Measurements from ENCODE around the gene POLR3E.

POLR3E gene

DNA sequence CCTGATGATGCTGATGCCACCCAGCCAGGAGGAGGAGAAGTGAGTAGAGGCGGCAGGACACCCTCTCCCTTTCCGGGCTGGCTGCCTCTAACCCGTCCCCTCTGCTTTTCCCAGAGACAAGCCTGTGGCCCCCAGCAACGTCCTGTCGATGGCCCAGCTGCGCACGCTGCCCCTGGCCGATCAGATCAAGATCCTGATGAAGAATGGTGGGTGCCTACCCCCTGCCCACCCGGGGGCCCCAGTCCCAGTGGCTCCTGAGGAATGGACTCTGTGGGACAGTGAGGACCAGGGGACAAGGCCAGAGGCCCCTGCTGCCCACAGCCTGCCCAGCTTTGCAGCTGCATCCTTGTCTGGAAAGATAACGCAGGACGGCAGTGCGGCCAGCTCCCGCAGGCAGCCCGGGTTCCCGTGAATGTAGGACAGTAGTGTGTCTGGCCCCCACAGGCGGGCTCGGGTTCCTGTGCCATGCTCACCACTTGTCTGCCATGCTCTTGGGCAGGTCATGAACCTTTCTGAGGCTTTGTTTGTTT, 19.9 kb downstream of the POLR3E start:
- DNase-seq (ENCODE audit: low spot score), result no peak

DNA sequence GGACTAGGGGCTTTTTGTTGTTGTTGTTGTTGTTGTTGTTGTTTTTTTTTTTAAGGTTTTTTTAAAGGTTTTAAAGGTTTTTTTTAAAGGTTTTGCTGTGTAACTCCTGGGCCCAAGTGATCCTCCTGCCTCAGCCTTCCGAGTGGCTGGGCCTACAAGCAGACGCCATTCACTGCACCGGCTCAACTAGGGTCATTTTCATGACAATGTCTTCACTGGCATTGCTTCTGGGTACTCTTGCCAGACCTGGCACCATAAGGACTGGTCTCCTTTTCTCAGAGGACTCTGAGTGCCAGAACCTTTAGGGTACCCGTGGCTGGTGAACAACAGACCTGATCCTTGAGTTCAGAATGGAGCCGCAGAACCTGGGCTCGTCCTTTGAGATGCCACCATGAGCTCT, 20.4 kb downstream of the POLR3E start:
- DNase-seq (ENCODE audit: low spot score), result no peak

DNA sequence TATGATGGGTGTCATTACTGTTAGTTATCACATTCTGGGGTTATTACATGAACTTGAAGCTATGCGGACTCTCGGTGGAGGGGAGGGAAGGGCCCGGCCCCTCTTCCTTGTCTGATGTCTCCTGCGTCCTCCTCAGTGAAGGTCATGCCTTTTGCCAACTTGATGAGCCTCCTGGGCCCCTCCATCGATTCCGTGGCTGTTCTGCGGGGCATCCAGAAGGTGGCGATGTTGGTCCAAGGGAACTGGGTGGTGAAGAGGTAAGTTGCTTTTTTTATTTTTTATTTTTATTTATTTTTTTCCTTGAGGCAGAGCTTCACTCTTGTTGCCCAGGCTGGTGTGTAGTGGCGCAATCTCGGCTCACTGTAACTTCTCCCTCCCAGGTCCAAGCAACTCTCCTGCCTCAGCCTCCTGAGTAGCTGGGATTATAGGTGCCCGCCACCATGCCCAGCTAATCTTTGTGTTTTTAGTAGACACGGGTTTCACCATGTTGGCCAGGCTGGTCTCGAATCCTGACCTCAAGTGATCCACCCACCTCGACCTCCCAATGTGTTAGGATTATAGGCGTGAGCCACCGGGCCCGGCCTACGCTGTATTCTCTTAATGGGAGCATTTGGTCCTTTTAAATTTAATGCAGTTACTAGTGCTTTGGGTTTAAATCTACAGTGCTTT, 21.6 kb downstream of the POLR3E start:
- peak; percentile 71 for DNase-seq (ENCODE audit: low spot score)

DNA sequence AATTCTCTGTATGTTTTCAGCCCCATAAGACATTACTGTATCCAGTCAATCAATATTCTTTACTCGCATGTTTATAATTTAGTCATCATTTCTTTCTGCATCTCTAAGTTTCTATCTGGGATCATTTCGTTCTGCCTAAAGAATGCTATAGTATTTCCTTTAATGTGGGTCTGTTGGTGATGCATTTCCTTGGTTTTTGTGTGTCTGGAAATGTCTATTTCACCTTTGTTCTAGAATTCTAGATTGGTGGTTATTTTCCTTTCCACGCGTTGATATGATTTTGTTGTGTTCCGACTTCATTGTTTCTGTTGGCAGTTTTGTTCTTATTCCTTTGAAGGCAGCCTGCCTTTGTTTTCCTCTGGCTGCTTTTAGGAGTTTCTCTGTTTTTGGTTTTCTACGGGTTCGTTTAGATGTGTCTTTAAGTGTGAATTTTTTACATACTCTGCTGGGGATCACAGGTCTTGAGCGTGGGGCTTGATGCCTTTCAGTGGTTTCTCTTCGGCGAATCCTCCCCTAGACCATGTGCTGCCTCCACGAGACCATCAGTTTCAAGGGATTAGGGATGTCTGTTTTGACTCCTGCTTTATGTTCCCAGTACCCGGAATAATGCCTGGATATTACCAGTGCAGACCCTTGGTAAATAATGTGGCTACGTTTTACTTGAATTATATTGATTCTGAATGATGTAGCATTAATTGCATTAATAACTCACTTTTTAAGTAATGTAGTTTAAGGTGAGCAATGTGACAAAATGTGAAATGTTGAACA, 23.5 kb downstream of the POLR3E start:
- peak; percentile 28 for DNase-seq (ENCODE audit: low spot score)

DNA sequence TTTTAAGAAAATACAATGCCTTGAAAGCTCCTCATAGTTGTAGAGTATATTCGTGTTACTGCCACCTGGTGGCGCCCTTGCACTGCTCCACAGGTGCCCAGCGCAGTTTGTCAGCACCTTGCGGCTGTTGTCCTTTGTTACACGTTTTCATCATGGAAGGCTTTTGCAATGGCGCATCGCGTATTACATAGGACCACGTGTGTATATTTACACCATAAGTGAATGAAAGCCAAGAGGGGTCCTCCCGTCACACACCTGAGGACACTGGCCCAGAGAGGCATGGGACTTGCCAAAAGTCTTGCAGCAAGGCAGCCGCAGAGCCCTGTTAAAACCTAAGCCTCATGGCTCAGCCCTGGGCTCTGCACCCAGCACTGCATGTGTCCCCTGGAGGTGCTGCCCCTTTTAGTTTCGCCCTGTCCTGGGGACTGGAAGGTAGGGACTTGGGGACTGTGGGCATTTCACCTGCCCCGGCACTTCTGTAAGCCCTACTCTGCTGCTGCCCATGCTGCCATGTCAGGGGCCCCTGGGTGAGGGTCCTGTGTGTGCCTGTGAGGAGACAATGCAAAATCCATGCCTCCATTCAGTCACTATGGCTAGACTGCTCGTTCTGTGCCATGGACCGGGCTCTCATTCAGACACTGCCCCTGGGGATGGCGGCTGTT, 24.3 kb downstream of the POLR3E start:
- DNase-seq (ENCODE audit: low spot score), result peak; percentile 77

DNA sequence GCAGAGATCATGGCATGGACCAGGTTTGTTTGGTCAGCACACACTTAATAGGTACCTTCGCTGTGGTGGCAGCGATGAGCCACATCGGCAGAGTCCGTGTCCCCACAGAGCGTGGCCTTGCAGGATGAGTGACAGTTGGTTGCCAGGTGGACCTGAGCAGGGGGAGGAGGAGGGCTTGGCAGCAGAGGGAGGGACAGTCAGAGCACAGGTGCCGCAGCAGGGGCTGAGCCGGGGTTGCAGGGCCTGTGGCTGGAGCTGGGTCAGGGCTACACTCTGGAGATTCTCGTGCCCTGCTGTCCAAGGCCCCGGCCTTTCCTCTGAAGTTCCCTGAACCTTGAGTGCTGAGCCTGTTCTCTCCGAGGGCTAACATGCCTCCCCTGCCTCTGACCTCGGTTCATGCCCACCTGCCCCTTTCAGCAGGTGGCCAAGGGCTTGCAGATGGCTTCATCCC, 24.8 kb downstream of the POLR3E start:
- DNase-seq (ENCODE audit: low spot score), result no peak

DNA sequence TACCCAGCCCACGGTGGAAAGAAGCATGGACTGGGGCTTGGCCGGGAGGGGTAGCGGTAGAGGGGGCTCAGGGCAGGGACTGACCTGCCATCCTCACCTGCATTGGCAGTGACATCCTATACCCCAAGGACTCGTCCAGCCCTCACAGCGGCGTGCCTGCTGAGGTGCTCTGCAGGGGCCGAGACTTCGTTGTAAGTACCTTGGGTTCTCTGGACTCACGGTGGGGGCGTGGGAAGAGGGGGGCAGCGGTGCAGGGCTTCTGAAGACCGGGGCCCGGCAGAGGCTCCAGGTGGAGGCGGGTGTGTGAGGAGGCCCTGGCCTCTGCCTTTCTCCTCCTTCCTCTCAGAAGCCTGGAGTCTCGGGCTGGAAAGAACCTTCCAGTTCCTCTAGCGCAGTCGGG, 25.5 kb downstream of the POLR3E start:
- DNase-seq (ENCODE audit: low spot score), result no peak

DNA sequence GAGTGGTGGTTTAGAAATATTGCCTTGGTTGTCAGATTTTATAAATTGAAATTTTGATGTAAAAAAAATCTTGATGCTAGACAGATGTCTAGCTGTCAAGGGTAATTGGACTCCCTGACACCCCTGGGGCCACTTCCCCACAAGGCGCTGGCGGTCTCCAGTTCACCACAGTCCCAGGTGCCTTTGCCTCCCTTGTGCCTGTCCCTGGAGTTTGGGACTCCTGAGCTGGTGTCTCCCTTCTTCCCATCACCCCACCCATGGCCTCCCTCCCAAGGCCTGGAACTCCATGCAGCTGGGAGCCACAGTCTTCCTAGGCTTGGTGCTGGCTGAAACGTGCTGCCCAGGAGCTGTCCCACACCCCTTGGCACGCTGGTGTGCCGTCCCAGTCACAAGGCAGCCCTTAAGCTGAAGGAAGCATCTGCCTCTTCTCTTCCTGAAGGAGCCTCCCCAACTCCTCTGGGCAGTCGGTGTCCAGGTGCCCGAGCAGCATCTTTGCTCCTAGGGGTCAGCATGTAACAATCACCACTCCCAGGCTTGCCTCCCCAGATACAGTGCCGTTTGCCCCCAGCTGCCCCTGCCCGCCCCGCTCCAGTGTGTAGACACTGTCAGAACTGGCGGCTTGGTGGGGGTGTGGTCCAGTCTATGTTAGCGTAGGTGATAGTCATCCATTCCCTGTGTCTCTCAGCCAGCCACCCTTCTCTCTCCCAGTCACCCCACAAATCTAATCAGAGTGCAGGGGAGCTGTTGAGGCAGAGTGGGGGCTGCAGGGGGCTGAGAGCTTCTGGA, 26.2 kb downstream of the POLR3E start:
- DNase-seq (ENCODE audit: low spot score), result no peak

DNA sequence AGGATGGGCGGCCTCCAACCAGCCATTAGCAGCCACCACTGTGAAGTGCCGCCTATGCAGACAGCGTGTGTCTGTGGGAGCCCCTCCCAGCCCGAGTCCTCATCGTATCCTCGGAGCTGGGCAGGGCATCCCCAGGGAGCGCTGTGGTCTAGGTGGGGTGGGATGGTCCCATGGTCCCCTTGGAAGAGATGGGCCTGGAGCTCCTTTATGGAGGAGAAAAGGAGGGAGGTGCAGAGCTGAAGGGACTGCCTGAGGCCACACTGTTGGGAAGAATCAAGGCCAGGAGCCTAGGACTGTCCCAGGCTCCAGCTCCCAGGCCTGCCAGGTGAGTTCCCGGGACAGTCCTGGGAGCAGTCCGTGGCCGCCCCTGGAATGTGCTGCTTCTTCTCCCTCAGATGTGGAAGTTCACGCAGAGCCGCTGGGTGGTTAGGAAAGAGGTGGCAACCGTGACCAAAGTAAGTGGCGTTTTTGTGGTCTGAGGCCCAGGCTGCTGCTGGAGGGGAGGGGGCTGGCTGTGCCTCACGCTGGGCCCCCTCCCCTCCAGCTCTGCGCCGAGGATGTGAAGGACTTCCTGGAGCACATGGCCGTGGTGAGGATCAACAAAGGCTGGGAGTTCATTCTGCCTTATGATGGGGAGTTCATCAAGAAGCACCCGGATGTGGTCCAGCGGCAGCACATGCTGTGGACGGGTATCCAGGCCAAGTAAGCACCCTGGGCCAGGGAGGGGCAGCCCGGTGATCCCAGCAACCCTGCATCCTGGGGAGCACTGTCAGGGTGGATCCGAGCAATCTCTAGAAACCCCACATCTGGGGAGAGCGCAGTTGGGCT, 27.0 kb downstream of the POLR3E start:
- DNase-seq (ENCODE audit: low spot score), result no peak

DNA sequence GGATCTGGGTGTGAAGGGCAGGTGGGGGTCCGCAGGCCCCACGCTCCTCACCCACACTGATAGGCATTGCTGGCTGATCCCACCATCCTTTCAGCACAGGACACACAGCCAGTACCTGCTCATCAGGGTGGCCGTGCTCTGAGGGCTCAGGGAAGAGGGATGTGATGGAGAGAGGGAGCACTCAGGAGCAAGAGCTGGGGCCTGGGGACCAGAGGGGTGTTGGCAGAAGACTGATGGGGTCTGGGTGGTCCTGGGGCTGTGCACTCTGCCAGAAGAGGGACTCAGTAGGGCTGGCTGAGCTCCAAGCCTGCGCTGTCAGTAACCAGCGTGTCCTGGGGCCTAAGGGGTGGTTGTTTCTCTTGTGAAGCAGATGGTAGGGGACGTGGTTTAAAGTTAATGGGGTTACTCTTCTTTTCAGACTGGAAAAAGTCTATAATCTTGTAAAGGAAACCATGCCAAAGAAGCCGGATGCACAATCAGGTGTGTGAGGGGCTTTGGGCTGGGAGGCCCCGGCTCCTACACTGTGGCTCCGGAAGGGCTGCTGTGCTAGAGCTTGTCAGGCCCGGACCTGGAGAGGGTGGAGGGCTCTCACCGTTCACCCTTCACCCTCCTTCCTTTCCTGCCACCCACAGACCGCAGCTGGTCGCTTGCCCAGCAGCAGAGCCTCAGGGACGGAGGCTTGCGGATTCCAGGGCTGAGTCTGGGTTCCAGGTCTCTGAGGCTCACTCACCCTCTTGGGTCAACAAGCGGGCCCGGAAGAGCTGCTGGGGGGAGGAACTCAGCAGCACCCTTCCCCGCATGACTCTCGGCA, 27.8 kb downstream of the POLR3E start:
- no peak for DNase-seq (ENCODE audit: low spot score)

DNA sequence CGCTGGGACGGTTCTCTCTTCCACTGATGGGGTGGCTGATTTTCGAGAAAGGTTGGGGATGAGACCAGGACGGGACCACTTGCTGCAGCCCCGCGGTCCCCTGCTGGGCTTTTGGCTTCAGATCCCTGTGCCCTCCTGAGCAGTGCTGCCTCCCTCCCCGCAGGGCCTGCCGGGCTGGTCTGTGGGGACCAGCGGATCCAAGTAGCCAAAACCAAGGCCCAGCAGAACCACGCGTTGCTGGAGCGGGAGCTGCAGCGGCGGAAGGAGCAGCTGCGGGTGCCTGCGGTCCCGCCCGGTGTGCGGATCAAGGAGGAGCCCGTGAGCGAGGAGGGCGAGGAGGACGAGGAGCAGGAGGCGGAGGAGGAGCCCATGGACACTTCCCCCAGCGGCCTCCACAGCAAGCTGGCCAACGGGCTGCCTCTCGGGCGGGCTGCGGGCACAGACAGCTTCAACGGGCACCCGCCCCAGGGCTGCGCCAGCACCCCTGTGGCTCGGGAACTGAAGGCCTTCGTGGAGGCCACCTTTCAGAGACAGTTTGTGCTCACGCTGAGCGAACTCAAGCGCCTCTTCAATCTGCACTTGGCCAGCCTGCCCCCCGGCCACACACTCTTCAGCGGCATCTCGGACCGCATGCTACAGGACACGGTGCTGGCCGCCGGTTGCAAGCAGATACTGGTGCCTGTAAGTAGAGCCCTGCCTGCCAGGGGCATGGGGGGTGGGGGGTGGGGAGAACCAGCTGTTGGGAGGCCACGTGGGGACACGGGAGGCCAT, 28.6 kb downstream of the POLR3E start:
- no peak for DNase-seq (ENCODE audit: low spot score)

DNA sequence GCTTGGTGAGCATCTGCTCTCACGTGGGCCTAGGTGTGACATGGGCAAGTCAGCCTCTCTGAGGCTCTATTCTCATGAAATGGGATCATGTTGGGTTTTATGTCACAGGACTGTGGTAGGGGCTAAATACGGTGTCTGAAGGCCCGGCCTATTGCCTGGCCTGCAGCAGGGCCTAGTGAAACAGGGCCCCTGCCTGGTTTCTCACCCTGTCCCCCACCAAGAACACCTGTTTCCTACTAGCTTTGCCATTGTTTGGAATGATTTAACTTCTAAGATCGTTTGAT, 29.1 kb downstream of the POLR3E start:
- no peak for DNase-seq (ENCODE audit: low spot score)

DNA sequence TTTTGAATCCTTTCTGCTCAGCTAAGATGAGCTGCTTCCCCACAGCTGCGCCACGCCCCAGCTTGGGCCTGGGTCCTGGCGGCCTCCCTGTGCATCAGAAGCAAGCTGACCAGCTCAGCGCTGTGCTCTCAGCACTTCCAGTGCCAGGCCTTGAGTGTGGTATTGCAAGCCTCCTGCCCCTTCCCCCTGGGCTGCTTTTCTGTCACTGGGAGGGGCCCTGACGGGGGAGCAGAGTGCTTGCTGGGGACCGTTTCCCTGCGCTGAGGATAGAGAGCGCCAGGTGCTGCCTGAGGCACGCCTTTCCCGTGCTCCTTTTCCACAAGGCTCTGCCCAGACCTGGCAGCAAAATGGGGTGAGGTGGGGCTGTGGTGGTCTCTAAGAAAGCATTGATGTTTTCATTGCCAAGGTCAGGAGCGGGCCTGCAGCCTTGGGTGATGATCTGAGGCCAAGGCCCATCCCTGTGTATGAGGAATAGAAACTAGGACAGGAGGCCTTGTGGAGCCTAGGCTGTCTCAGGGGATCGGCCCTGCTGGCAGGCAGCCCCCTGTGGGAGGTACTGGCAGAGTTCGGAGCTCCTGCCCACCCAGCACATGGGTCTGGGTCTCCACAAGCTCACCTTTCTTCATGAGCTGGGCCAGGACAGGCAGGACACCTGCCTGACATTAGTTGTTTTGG, 29.7 kb downstream of the POLR3E start:
- no peak for DNase-seq (ENCODE audit: low spot score)

DNA sequence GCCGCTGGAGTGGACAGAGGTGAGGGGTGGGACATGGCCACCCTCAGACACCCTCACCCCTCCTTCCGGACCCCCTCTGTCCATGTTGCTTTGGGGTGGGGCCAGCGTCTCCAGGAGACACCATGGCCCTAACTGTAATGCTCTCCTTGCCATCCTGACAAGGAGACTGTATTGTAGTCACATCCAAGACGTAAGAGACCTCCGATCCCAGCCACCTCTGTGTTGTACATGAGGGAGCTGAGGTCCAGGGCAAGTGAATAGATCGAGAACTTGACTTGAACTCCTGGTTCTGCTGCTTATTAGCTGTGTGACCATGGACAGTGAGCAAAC, 30.2 kb downstream of the POLR3E start:
- DNase-seq (ENCODE audit: low spot score), result no peak

DNA sequence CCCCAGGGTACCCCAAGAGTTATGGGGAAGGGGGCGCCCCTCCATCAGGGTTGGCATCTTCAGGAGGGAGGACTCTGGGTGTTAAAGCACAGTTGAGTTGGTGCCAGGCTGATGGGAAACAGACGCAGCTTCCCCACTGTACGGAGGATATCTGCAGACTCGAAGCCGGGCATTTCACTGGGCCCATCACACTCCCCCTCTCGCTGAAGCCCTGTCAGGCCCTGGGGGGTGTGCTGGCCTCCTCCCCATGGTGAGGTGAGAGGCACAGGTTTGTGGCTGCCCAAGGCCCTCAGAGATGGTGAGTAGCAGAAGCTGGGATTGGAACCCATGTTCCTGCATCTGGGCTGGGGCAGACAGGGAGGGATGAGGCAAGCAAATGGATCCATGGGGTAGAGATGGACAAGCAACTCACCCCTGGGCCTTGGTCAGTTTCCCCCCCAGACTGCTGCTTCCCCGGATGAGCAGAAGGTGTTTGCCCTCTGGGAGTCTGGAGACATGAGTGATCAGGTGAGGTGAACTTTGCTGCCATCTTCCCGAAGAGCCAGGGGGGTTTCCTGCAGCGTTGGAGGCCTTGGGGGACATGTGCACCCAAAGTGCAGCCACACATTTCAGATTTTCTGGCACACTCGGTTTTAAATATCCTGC, 31.0 kb downstream of the POLR3E start:
- no peak for DNase-seq (ENCODE audit: low spot score)

DNA sequence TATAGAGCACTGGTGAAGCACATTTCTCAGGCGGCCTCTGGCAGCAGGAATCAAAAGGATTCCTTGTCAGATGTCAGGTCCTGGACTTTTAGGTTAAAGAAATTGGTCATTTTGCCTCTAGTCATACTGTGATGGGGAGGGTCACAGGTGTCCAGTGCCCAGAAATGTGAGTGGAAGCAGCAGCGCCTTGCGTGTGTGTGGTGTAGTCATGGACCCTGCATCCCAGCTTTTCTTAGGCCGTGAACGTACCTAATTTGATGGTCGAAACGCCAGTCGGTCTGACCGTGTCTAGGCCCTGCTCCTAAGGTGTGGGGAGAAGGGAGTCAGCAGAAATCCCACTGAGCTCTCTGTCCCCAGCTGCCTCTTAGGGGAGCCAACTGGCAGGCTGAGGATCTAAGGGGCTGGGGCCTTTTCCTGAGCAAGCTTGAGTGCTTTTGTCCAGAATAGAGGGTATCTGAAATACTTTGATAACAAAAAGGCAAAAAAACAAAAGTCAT, 32.0 kb downstream of the POLR3E start:
- no peak for DNase-seq (ENCODE audit: low spot score)

DNA sequence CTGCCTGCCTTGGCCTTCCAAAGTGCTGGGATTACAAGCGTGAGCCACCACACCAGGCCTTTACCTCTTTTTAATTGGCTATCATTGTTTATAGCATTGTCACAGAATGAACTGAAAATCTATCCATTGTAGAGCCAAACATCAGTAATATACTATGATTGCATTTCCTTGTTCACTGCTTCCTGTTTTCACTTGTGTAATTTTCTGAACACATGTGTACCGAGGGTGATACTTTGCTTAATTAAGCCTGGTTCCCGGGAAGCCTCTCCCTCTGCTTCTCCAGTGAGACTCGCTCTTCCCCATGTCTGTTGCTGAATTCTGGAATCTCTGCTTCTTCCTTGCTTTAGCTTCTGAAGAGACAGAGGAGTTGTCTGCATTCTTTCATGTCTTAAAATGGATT, 33.1 kb downstream of the POLR3E start:
- no peak for DNase-seq (ENCODE audit: low spot score)

DNA sequence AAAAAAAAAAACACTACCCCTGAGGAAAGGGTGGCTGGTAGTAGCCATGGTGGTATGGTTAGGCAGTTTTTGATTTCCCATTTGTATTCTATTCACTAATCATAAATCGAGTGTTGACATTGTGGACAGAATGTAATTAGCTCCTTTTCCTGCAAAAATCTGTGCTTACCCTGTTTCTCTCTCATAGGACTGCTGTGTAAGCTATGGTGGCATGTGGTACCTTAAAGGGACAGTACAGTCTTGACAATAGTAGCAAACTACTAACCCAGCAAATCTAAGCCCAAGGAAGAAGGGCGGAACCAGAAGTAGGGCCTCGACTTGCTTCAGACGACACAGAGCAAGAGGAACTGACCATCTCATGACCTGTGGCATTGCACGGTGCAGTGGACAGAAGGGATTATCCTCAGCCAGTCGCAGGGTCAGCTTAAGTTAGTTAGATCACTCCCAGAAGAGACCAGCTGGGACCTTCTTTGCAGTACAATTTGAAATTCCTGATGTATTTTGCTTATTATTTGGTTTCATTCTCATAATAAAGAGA, 36.3 kb downstream of the POLR3E start:
- no peak for DNase-seq (ENCODE audit: low spot score)

All from HuH-7 (cell line).